Activated CD8-positive, alpha-beta memory T cell treated with anti-CD3 and anti-CD28 coated beads for 1 hour (primary cell): ENCODE measurements around the gene ZNF391.
"Not testable (repeated sequence)": the region's sequence is repeated elsewhere in the genome, so short reads cannot be mapped to it uniquely, and the experiment has no call there.

ENCODE experiments used
- DNase-seq, 2 donors: peaks; one replicate each; pipeline ENCODE4 v3.0.0-alpha.2; 2020; ENCODE audit warnings: low read depth in 1 of 2; ENCODE audit errors: extremely low read depth in 1 of 2

The ZNF391 gene

DNA sequence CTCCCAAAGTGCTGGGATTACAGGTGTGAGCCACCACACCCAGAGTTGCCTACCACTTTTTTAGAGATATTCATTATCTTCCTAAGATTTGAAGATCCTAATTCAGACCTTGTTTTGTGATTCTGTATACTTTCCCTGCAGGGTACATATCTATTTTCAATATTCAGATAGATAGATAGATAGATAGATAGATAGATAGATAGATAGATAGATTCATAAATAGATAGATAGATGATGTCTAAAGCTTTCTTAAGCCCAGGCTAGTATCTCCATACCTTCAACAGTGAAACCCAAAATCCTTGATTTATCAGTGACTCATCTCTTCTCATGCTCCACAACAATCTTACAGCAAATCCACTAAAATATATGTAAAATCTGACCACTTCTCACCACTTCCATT is 30.8 kb downstream of the ZNF391 start:
- DNase-seq: no peak

DNA sequence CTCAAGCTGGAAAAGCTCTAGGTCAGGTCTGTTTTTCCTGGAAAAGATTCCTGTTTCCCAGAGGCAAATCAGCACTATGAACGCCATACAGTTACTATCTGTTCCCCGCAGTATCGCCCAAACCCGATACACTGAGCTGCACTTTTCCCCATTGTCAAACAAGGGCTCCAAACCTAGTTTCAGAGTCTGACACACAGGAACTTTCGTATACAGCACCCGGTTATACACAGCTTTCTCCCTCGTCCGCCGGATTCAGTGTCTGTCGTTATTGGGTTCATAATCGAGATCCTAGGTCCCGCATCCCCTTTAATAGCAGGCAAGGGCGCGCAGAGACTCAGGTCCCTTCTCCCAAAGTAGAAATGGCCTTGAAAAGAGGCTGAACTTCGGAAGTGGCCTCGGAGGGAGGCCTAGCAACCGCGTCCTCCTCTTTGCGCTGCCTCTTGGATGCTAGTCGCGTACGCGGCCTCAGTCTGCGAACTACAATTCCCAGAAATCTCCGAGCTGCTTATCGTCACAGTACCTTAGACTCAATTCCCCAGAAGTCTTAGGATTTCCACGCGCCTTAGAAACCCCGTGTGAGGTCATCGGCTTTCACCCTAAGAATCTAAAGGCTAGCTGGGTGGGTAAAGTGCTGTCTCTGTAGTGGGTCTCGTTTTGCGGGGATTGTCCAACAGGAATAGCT is 34.2 kb downstream of the ZNF391 start:
- no peak for DNase-seq

- DNase-seq: not testable (repeated sequence)
These were observed 36.3 kb downstream of the ZNF391 start for GRCh38 chr6:27424851-27425250.

- DNase-seq: no peak
These were observed 37.6 kb downstream of the ZNF391 start for GRCh38 chr6:27426045-27426620.

GRCh38 chr6:27428502-27428901 is 39.9 kb downstream of the ZNF391 start:
- no peak for DNase-seq

DNA sequence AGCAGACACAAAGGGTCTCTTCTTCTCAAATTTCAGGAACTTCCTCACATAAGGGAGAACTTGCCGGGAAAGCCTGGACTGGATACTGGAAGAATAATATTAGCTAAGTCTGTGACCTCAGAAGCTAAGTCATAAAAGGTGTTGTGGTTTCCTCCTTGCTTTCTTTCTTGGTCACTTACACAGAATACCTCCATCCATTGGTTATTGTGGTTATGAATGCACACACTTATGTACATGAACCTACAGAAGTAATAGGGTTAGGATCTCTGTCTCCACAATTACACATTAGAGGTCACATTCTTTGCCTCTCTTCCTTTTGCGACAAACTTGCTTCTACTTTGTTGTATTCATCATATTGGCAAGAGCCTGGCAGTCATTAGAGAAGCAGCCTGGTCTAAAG is 40.4 kb downstream of the ZNF391 start:
- no peak for DNase-seq

DNA sequence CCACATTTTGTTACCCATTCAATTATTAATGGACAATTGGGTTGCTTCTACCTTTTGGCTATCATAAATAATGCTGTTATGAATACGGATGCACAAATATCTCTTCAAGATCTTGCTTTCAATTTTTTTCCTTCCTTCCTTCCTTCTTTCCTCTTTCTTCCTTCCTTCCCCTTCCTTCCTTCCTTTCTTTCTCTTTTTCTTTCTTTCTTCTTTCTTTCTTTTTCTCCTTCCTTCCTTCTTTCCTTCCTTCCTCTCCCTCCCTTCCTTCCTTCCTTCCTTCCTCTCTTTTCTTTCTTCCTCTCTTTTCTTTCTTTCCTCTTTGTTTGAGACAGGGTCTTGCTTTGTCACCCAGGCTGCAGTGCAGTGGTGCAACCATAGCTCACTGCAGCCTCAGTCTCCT is 45.2 kb downstream of the ZNF391 start:
- no peak for DNase-seq

- DNase-seq: no peak
These were observed 50.8 kb downstream of the ZNF391 start for GRCh38 chr6:27439371-27439770.

- no peak for DNase-seq
These were observed 52.4 kb downstream of the ZNF391 start for GRCh38 chr6:27441001-27441400.

- DNase-seq: no peak
These were observed 54.4 kb downstream of the ZNF391 start for GRCh38 chr6:27442932-27443331.

DNA sequence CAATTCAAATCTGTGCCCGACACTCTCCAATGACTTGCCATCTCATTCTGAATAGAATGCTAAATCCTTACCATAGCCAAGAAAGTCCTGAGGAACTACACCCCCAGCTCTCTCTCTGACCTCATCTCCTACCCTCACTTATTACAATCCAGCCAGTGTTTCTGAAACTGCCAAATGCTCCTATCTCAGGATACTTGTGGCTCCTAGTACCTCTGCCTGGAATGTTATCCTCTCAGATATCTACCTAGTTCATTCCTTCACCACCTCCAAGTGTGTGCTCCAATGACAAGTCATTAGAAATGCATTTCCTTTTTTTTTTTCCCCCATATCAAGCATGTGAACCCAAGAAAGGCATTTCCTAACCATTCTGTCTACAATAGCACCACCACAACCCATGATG is 59.9 kb downstream of the ZNF391 start:
- DNase-seq: no peak

GRCh38 chr6:27451660-27452390 is 63.3 kb downstream of the ZNF391 start:
- DNase-seq: no peak

- DNase-seq: no peak
These were observed 63.9 kb downstream of the ZNF391 start for GRCh38 chr6:27452496-27452897.
